ENCODE data around the gene DNAJC6.

- TF ChIP-seq, protein P1, sequence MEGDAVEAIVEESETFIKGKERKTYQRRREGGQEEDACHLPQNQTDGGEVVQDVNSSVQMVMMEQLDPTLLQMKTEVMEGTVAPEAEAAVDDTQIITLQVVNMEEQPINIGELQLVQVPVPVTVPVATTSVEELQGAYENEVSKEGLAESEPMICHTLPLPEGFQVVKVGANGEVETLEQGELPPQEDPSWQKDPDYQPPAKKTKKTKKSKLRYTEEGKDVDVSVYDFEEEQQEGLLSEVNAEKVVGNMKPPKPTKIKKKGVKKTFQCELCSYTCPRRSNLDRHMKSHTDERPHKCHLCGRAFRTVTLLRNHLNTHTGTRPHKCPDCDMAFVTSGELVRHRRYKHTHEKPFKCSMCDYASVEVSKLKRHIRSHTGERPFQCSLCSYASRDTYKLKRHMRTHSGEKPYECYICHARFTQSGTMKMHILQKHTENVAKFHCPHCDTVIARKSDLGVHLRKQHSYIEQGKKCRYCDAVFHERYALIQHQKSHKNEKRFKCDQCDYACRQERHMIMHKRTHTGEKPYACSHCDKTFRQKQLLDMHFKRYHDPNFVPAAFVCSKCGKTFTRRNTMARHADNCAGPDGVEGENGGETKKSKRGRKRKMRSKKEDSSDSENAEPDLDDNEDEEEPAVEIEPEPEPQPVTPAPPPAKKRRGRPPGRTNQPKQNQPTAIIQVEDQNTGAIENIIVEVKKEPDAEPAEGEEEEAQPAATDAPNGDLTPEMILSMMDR (IDR thresholded peaks at IDR 0.05; ENCODE audit: low read depth, low read length, poor library complexity, severe bottlenecking), result no peak
- no peak for TF ChIP-seq EZH2phosphoT487 (IDR thresholded peaks at IDR 0.05; ENCODE audit: borderline replicate concordance, low read length)
These were observed 6.9 kb downstream of the DNAJC6 start for GRCh38 chr1:65316233-65316632.
